HepG2 (cell line): Measurements from ENCODE around the gene CBLC. TPM values are rescaled to one million over a fixed set of nuclear protein-coding genes. Genes with fewer than 3 reads are reported as not detected.

Source experiments
- KDM5B ChIP-seq: sonication (generic); formaldehyde crosslinking; IDR thresholded peaks from 2 replicates; pipeline ENCODE4 v1.4.0; 2020; ENCODE audit warnings: missing genetic modification reagents, mild to moderate bottlenecking, borderline replicate concordance
- NONO ChIP-seq, 2 experiments: fragments of 450-650 bp in 1 of 2; sonication (generic) in 1 of 2; formaldehyde crosslinking in 1 of 2; IDR thresholded peaks in 1 of 2; conservative IDR thresholded peaks in 1 of 2; 2 replicates each; pipeline versions ENCODE4 v1.6.1 to v1.8.0; 2017 to 2022; ENCODE audit warnings: mild to moderate bottlenecking in 1 of 2, missing genetic modification reagents in 1 of 2, moderate library complexity in 1 of 2
- RELA ChIP-seq: sonication (generic); formaldehyde crosslinking; IDR thresholded peaks from 2 replicates; pipeline ENCODE4 v1.4.0; 2020; ENCODE audit warnings: missing genetic modification reagents
- SSRP1 ChIP-seq: IDR thresholded peaks from 2 replicates; pipeline ENCODE4 v1.6.1; 2016; ENCODE audit warnings: control low read depth
- STAG1 ChIP-seq: sonication (generic); formaldehyde crosslinking; IDR thresholded peaks from 2 replicates; pipeline ENCODE4 v1.4.0; 2020; ENCODE audit warnings: missing genetic modification reagents
- TBL1XR1 ChIP-seq: fragments of 150-350 bp; IDR thresholded peaks from 2 replicates; pipeline ENCODE4 v1.6.1; 2014; ENCODE audit warnings: borderline replicate concordance, low read length; ENCODE audit not compliant: partially characterized antibody
- THYN1 ChIP-seq: sonication (generic); formaldehyde crosslinking; IDR thresholded peaks from 2 replicates; pipeline ENCODE4 v1.8.1; 2023; ENCODE audit warnings: low read depth, mild to moderate bottlenecking, moderate library complexity, missing genetic modification reagents, borderline replicate concordance
- ZNF331 ChIP-seq: sonication (generic); formaldehyde crosslinking; IDR thresholded peaks from 2 replicates; pipeline ENCODE4 v1.4.0; 2020; ENCODE audit warnings: missing genetic modification reagents
- ZNF629 ChIP-seq: sonication (generic); formaldehyde crosslinking; conservative IDR thresholded peaks from 2 replicates; pipeline ENCODE4 v1.5.0; 2020; ENCODE audit warnings: missing genetic modification reagents
- ZNF747 ChIP-seq: sonication (generic); formaldehyde crosslinking; IDR thresholded peaks from 2 replicates; pipeline ENCODE4 v1.8.1; 2023; ENCODE audit warnings: missing genetic modification reagents, mild to moderate bottlenecking, borderline replicate concordance
- polyA plus RNA-seq, 8 experiments: library from polyadenylated mRNA; depleted of rRNA in 3 of 8; stranded (reverse) in 7 of 8; unstranded in 1 of 8; fragments of >200 nt; fragmentation: Illumina TruSeq in 4 of 8; extraction: Trizol in 4 of 8; gene quantifications; 2 replicates each; pipeline versions ENCODE4 v1.2.1 to v1.2.3, GENCODE V29; 2011 to 2016; ENCODE audit warnings: low read depth in 4 of 8, missing spikeins in 1 of 8, mixed read lengths in 1 of 8; ENCODE audit not compliant: insufficient read depth in 1 of 8
- total RNA-seq, 5 experiments: library from RNA; depleted of rRNA; stranded (reverse); fragments of >200 nt; fragmentation: Illumina TruSeq; extraction: Trizol; gene quantifications; 2 replicates each; pipeline ENCODE4 v1.2.3, GENCODE V29; 2016; ENCODE audit warnings: low read depth in 1 of 5
- TF ChIP-seq, protein P1 (sequence below): sonication (generic); formaldehyde crosslinking; IDR thresholded peaks from 2 replicates; pipeline ENCODE4 v1.9.0; 2021; ENCODE audit warnings: missing genetic modification reagents, mild to moderate bottlenecking, borderline replicate concordance
- TF ChIP-seq, protein P2 (sequence below): sonication (generic); formaldehyde crosslinking; IDR thresholded peaks from 2 replicates; pipeline ENCODE4 v1.4.0; 2020; ENCODE audit warnings: missing genetic modification reagents
- TF ChIP-seq, protein P3 (sequence below): sonication (generic); formaldehyde crosslinking; IDR thresholded peaks from 2 replicates; pipeline ENCODE4 v1.5.0; 2020; ENCODE audit warnings: mild to moderate bottlenecking, missing genetic modification reagents
- TF ChIP-seq, protein P4 (sequence below): sonication (generic); formaldehyde crosslinking; IDR thresholded peaks from 2 replicates; pipeline ENCODE4 v1.5.1; 2020; ENCODE audit warnings: mild to moderate bottlenecking, missing genetic modification reagents
- TF ChIP-seq, protein P5 (sequence below): sonication (generic); formaldehyde crosslinking; IDR thresholded peaks from 2 replicates; pipeline ENCODE4 v1.9.0; 2021; ENCODE audit warnings: missing genetic modification reagents, borderline replicate concordance

The CBLC gene
- total and polyA plus RNA-seq, 2 of the 13 experiments (the other 11 are each of a cell fraction or from before 2014, with no cell fraction given), result 1.8 to 2.6 TPM

DNA sequence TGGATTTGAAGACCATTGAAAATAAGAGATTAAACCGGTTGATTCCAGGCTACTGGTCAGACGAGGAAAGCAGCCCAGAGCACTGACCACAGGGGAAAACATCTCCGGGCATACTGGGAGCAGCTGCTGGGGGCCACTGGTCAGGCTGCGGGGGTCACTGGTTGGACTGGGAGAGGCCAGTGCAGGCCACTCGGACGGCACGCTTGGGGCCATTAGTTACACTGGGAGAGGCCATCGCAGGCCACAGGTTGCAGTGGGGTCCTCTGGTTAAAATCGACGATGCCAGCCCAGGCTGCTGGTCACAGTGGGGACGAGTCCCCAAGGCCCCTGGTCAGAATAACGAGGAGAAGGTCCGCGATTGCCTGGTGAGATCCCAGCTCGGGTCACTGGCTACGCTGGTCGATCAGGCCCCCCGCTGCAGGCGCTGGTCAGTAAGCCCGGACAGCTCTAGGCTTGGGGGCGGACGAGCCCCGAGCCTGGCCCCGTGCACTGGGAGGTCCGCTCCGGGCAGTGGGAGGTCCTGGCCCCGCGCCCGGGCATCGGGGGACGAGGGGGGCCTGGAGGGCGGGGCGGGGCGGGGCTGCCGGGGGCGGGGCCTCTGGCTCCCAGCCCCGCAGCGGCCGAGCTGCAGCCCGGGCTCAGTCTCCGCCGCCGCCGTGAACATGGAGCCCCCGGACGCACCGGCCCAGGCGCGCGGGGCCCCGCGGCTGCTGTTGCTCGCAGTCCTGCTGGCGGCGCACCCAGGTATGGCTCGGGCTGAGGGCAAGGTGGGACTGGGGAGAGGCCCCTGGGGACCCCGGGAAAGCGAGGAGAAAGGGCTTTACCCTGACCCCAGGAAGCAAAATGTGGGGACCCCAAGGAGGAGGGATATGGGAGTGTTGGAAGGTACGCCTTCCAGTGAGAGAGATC is 31.0 kb downstream of the CBLC start, which contains the start of gene BCAM (continued):
- TF ChIP-seq, protein P1, sequence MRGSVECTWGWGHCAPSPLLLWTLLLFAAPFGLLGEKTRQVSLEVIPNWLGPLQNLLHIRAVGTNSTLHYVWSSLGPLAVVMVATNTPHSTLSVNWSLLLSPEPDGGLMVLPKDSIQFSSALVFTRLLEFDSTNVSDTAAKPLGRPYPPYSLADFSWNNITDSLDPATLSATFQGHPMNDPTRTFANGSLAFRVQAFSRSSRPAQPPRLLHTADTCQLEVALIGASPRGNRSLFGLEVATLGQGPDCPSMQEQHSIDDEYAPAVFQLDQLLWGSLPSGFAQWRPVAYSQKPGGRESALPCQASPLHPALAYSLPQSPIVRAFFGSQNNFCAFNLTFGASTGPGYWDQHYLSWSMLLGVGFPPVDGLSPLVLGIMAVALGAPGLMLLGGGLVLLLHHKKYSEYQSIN (CRISPR knock-in tag), result no peak
- TF ChIP-seq ZNF747 (peak; percentile 22; the same call in 1 of the 2 replicates), KDM5B (CRISPR knock-in tag) (no peak), SSRP1 (CRISPR knock-in tag) (no peak), ZNF629 (CRISPR knock-in tag) (no peak), THYN1 (CRISPR knock-in tag) (no peak), NONO (IDR thresholded peaks at IDR 0.05) (no peak), NONO (CRISPR knock-in tag; conservative IDR thresholded peaks at IDR 0.05) (0 out of 2 replicates have a peak, but pooled peaks have one; percentile 25), RELA (no peak), ZNF331 (CRISPR knock-in tag) (no peak; the same call in 1 of the 2 replicates), TBL1XR1 (no peak), STAG1 (CRISPR knock-in tag) (no peak; the same call in 1 of the 2 replicates)
- TF ChIP-seq, protein P2, sequence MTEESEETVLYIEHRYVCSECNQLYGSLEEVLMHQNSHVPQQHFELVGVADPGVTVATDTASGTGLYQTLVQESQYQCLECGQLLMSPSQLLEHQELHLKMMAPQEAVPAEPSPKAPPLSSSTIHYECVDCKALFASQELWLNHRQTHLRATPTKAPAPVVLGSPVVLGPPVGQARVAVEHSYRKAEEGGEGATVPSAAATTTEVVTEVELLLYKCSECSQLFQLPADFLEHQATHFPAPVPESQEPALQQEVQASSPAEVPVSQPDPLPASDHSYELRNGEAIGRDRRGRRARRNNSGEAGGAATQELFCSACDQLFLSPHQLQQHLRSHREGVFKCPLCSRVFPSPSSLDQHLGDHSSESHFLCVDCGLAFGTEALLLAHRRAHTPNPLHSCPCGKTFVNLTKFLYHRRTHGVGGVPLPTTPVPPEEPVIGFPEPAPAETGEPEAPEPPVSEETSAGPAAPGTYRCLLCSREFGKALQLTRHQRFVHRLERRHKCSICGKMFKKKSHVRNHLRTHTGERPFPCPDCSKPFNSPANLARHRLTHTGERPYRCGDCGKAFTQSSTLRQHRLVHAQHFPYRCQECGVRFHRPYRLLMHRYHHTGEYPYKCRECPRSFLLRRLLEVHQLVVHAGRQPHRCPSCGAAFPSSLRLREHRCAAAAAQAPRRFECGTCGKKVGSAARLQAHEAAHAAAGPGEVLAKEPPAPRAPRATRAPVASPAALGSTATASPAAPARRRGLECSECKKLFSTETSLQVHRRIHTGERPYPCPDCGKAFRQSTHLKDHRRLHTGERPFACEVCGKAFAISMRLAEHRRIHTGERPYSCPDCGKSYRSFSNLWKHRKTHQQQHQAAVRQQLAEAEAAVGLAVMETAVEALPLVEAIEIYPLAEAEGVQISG (CRISPR knock-in tag), result no peak
- TF ChIP-seq, protein P3, sequence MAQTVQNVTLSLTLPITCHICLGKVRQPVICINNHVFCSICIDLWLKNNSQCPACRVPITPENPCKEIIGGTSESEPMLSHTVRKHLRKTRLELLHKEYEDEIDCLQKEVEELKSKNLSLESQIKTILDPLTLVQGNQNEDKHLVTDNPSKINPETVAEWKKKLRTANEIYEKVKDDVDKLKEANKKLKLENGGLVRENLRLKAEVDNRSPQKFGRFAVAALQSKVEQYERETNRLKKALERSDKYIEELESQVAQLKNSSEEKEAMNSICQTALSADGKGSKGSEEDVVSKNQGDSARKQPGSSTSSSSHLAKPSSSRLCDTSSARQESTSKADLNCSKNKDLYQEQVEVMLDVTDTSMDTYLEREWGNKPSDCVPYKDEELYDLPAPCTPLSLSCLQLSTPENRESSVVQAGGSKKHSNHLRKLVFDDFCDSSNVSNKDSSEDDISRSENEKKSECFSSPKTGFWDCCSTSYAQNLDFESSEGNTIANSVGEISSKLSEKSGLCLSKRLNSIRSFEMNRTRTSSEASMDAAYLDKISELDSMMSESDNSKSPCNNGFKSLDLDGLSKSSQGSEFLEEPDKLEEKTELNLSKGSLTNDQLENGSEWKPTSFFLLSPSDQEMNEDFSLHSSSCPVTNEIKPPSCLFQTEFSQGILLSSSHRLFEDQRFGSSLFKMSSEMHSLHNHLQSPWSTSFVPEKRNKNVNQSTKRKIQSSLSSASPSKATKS (CRISPR knock-in tag), result no peak
- TF ChIP-seq, protein P4, sequence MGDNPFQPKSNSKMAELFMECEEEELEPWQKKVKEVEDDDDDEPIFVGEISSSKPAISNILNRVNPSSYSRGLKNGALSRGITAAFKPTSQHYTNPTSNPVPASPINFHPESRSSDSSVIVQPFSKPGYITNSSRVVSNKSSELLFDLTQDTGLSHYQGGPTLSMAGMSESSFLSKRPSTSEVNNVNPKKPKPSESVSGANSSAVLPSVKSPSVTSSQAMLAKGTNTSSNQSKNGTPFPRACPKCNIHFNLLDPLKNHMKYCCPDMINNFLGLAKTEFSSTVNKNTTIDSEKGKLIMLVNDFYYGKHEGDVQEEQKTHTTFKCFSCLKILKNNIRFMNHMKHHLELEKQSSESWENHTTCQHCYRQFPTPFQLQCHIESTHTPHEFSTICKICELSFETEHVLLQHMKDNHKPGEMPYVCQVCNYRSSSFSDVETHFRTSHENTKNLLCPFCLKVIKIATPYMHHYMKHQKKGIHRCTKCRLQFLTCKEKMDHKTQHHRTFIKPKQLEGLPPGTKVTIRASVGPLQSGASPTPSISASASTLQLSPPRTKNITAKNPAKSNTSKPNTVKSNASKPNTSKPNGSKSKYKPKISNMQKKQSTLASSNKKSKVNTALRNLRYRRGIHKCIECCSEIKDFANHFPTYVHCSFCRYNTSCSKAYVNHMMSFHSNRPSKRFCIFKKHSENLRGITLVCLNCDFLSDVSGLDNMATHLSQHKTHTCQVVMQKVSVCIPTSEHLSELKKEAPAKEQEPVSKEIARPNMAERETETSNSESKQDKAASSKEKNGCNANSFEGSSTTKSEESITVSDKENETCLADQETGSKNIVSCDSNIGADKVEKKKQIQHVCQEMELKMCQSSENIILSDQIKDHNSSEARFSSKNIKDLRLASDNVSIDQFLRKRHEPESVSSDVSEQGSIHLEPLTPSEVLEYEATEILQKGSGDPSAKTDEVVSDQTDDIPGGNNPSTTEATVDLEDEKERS (CRISPR knock-in tag), result no peak
- TF ChIP-seq, protein P5, sequence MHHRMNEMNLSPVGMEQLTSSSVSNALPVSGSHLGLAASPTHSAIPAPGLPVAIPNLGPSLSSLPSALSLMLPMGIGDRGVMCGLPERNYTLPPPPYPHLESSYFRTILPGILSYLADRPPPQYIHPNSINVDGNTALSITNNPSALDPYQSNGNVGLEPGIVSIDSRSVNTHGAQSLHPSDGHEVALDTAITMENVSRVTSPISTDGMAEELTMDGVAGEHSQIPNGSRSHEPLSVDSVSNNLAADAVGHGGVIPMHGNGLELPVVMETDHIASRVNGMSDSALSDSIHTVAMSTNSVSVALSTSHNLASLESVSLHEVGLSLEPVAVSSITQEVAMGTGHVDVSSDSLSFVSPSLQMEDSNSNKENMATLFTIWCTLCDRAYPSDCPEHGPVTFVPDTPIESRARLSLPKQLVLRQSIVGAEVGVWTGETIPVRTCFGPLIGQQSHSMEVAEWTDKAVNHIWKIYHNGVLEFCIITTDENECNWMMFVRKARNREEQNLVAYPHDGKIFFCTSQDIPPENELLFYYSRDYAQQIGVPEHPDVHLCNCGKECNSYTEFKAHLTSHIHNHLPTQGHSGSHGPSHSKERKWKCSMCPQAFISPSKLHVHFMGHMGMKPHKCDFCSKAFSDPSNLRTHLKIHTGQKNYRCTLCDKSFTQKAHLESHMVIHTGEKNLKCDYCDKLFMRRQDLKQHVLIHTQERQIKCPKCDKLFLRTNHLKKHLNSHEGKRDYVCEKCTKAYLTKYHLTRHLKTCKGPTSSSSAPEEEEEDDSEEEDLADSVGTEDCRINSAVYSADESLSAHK (CRISPR knock-in tag), result no peak
